BLaER1 (cell line): ENCODE measurements around the gene MYOG.
A peak's percentile ranks its signal among the peaks of the same experiment; 100 is the strongest.

Experiments used
- H3K27ac ChIP-seq: shearing (Covaris generic); formaldehyde crosslinking; 2 replicates; pipeline ENCODE4 v1.8.1; 2022
- H3K27me3 ChIP-seq: shearing (Covaris generic); formaldehyde crosslinking; 2 replicates; pipeline ENCODE4 v1.8.1; 2022
- H3K36me3 ChIP-seq: shearing (Covaris generic); formaldehyde crosslinking; 2 replicates; pipeline ENCODE4 v1.8.1; 2022
- H3K4me1 ChIP-seq: shearing (Covaris generic); formaldehyde crosslinking; 2 replicates; pipeline ENCODE4 v1.8.1; 2022
- H3K4me2 ChIP-seq: shearing (Covaris generic); formaldehyde crosslinking; 2 replicates; pipeline ENCODE4 v1.8.1; 2022
- H3K4me3 ChIP-seq: shearing (Covaris generic); formaldehyde crosslinking; 2 replicates; pipeline ENCODE4 v1.8.1; 2022
- H3K9ac ChIP-seq: shearing (Covaris generic); formaldehyde crosslinking; 2 replicates; pipeline ENCODE4 v1.8.1; 2022
- H3K9me3 ChIP-seq: shearing (Covaris generic); formaldehyde crosslinking; 2 replicates; pipeline ENCODE4 v1.8.1; 2022
- H4K20me1 ChIP-seq: shearing (Covaris generic); formaldehyde crosslinking; 2 replicates; pipeline ENCODE4 v1.8.1; 2022
- Cebpa-rat ChIP-seq: shearing (Covaris generic); IDR thresholded peaks from 2 replicates; pipeline ENCODE4 v1.8.1; 2022

MYOG gene

GRCh38 chr1:203082571-203083462 lies 3.0 kb downstream of the MYOG start:
- H3K27ac ChIP-seq = no peak overlapping the region
- H3K36me3 ChIP-seq = peaks cover 24% of the 10 kb centered on the region; the same call in 1 of the 2 replicates
- peak overlapping the region; percentile 10; the same call in 1 of the 2 replicates for H3K4me2 ChIP-seq
- H3K9ac ChIP-seq = no peak overlapping the region
- peaks cover 15% of the 10 kb centered on the region for H3K4me1 ChIP-seq
- no peak for TF ChIP-seq Cebpa-rat
- no peaks in the 10 kb centered on the region for H3K27me3 ChIP-seq
- no peaks in the 10 kb centered on the region for H4K20me1 ChIP-seq
- no peak overlapping the region for H3K4me3 ChIP-seq
- H3K9me3 ChIP-seq = no peaks in the 10 kb centered on the region

- Histone ChIP-seq H3K27me3 (no peaks in the 10 kb centered on the region), H3K9ac (no peak overlapping the region), H3K27ac (no peak overlapping the region), H3K9me3 (no peaks in the 10 kb centered on the region), H3K4me1 (peaks cover 15% of the 10 kb centered on the region), H4K20me1 (no peaks in the 10 kb centered on the region), H3K4me3 (no peak overlapping the region), H3K4me2 (peak overlapping the region; percentile 10; the same call in 1 of the 2 replicates), H3K36me3 (peaks cover 30% of the 10 kb centered on the region; the same call in 1 of the 2 replicates)
- TF ChIP-seq Cebpa-rat = no peak
These were observed 3.6 kb downstream of the MYOG start for GRCh38 chr1:203082231-203082505.

GRCh38 chr1:203081465-203082230 lies 4.2 kb downstream of the MYOG start:
- TF ChIP-seq Cebpa-rat = no peak
- Histone ChIP-seq H3K36me3 (peaks cover 36% of the 10 kb centered on the region), H3K4me1 (peaks cover 15% of the 10 kb centered on the region), H3K9me3 (no peaks in the 10 kb centered on the region), H3K27ac (no peak overlapping the region), H3K27me3 (peaks cover under 1% of the 10 kb centered on the region; the same call in 1 of the 2 replicates), H4K20me1 (no peaks in the 10 kb centered on the region), H3K4me3 (no peak overlapping the region), H3K4me2 (no peak overlapping the region; the same call in 1 of the 2 replicates), H3K9ac (no peak overlapping the region)

GRCh38 chr1:203080456-203080855 lies 5.4 kb downstream of the MYOG start:
- Histone ChIP-seq H3K4me1 (peaks cover 27% of the 10 kb centered on the region), H3K9ac (no peak overlapping the region), H4K20me1 (no peaks in the 10 kb centered on the region), H3K9me3 (no peaks in the 10 kb centered on the region), H3K27ac (no peak overlapping the region), H3K36me3 (peaks cover 47% of the 10 kb centered on the region), H3K4me2 (no peak overlapping the region), H3K27me3 (peaks cover 12% of the 10 kb centered on the region), H3K4me3 (no peak overlapping the region)
- no peak for TF ChIP-seq Cebpa-rat

DNA sequence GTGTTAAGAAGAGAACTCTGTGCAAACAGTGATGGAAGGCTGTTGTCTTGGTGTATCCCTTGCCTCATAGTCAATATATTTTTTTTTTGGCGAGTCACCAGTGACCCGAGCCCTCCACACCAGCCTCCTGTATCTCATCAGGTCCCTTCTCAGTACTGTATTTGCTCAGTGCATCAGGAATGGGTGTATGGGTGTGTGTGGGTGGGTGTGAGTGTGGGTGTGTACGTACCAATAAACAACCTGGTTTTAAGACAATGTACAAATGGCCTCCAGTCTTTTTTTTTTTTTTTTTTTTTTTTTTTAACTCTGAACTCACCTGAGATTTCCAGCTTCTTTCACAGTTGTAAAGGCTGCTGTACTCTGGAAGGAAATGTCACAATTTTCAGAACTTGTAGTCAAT lies 7.3 kb downstream of the MYOG start:
- no peak overlapping the region for H3K4me2 ChIP-seq
- no peaks in the 10 kb centered on the region for H3K9me3 ChIP-seq
- TF ChIP-seq Cebpa-rat = no peak
- no peak overlapping the region for H3K27ac ChIP-seq
- H4K20me1 ChIP-seq = no peaks in the 10 kb centered on the region
- peaks cover 63% of the 10 kb centered on the region for H3K36me3 ChIP-seq
- H3K27me3 ChIP-seq = peaks cover 23% of the 10 kb centered on the region
- no peak overlapping the region for H3K9ac ChIP-seq
- peaks cover 38% of the 10 kb centered on the region for H3K4me1 ChIP-seq
- no peak overlapping the region for H3K4me3 ChIP-seq

DNA sequence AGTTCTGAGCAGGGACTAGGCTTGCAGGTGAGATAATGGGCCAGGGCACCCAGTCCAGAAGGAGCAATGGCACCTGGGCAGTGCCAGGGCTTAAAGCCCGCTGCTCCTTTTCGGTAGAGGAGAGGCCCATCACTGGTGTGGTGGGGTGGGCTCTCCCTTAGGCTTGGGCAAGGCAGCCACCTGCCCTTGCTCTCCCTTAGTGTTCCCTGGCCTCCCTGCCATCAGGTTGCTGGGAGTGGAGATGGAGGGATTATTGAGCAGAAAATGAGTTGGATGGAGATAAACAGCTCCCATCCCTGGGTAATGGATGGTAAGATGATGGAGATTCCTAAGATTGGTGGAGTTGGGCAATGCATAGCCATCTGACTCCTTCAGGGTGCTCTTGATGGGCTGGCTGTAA lies 7.9 kb downstream of the MYOG start:
- Histone ChIP-seq H4K20me1 (no peaks in the 10 kb centered on the region), H3K4me2 (no peak overlapping the region), H3K4me3 (no peak overlapping the region), H3K9ac (no peak overlapping the region), H3K27ac (no peak overlapping the region), H3K9me3 (no peaks in the 10 kb centered on the region), H3K27me3 (peaks cover 23% of the 10 kb centered on the region), H3K36me3 (peaks cover 68% of the 10 kb centered on the region), H3K4me1 (peaks cover 37% of the 10 kb centered on the region)
- TF ChIP-seq Cebpa-rat = no peak

GRCh38 chr1:203077367-203077766 lies 8.4 kb downstream of the MYOG start:
- Histone ChIP-seq H3K4me3 (no peak overlapping the region), H3K27me3 (peaks cover 23% of the 10 kb centered on the region), H4K20me1 (no peaks in the 10 kb centered on the region), H3K9me3 (no peaks in the 10 kb centered on the region), H3K4me2 (no peak overlapping the region), H3K4me1 (peaks cover 34% of the 10 kb centered on the region), H3K9ac (no peak overlapping the region), H3K36me3 (peaks cover 74% of the 10 kb centered on the region), H3K27ac (no peak overlapping the region)
- no peak for TF ChIP-seq Cebpa-rat

DNA sequence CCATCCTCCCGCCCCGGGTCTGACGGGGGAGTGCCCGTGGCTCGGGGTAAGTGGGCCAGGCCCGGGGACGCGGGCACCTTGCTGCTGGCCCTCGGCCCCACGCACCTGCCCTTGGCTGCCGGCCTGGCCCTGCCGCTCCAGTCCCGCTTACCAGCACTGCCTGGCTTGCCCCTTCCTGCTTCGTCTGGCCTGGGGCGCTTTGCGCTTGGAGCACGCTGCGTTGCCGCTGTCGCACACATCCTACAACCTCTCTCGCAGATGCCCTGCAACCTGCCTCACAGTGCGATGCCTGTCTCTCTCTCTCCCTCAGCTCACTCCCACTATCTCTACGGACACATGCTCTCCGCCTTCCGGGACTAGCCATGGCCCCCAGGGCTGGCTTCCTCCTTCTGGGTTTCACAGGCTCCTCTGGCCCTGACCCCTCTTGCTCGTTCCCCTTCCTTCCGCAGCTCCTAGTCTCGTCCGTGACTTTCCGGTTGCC lies 9.7 kb downstream of the MYOG start:
- no peaks in the 10 kb centered on the region for H4K20me1 ChIP-seq
- H3K27me3 ChIP-seq = peaks cover 23% of the 10 kb centered on the region
- peaks cover 87% of the 10 kb centered on the region for H3K36me3 ChIP-seq
- H3K9me3 ChIP-seq = no peaks in the 10 kb centered on the region
- peaks cover 38% of the 10 kb centered on the region for H3K4me1 ChIP-seq
- H3K9ac ChIP-seq = 0 out of 2 replicates have a peak overlapping the region, but pooled peaks have one; percentile 44
- peak overlapping the region; percentile 55; the same call in 1 of the 2 replicates for H3K4me3 ChIP-seq
- no peak overlapping the region for H3K27ac ChIP-seq
- peak overlapping the region; percentile 91 for H3K4me2 ChIP-seq
- TF ChIP-seq Cebpa-rat = no peak

GRCh38 chr1:203075236-203076030 lies 10.4 kb downstream of the MYOG start:
- H3K9ac ChIP-seq = 0 out of 2 replicates have a peak overlapping the region, but pooled peaks have one; percentile 44
- H3K27ac ChIP-seq = no peak overlapping the region
- peaks cover 45% of the 10 kb centered on the region for H3K4me1 ChIP-seq
- H3K9me3 ChIP-seq = no peaks in the 10 kb centered on the region
- TF ChIP-seq Cebpa-rat = no peak
- peaks cover 87% of the 10 kb centered on the region for H3K36me3 ChIP-seq
- peaks cover 23% of the 10 kb centered on the region for H3K27me3 ChIP-seq
- H3K4me2 ChIP-seq = peak overlapping the region; percentile 91
- no peaks in the 10 kb centered on the region for H4K20me1 ChIP-seq
- H3K4me3 ChIP-seq = peak overlapping the region; percentile 55
